ENCODE data around the gene KIAA0513. TPM values are rescaled to one million over a fixed set of nuclear protein-coding genes. Genes with fewer than 3 reads are reported as not detected.

The KIAA0513 gene
- total and polyA plus RNA-seq, 2 experiments from 2014 or later: 12.8 to 24.6 TPM

DNA sequence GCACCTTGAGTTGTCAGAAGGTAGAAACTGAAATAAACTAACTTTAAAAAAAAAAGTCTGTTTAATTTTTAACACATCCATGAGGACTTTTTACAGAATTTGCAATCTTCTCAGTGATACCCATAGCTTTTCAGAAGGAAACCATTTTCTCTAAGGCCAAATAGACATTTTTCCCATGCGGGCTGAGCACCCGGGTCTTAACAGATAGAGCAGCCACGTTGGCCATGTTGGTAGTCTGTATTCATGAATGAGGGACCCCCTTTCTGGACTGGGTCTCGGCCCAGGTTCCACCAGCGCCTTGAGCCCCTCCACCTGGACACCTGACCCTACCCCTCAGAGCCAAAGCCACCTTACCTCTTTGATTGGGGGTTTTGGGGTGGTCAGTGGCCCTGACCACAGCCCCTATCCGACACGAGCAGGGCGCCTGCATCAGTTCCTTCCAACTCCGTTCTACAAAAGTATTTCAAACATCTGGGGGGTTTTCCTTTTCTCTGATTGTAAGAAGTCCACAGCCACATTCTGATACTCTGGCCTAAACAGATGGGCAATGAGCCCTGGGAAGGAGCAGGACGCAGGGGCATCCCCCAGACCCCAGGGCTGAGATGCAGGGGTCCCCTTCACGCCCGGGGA lies 66.7 kb downstream of the KIAA0513 start:
- H3K4me3 ChIP-seq: no peak overlapping the region
- TF ChIP-seq, protein P1, sequence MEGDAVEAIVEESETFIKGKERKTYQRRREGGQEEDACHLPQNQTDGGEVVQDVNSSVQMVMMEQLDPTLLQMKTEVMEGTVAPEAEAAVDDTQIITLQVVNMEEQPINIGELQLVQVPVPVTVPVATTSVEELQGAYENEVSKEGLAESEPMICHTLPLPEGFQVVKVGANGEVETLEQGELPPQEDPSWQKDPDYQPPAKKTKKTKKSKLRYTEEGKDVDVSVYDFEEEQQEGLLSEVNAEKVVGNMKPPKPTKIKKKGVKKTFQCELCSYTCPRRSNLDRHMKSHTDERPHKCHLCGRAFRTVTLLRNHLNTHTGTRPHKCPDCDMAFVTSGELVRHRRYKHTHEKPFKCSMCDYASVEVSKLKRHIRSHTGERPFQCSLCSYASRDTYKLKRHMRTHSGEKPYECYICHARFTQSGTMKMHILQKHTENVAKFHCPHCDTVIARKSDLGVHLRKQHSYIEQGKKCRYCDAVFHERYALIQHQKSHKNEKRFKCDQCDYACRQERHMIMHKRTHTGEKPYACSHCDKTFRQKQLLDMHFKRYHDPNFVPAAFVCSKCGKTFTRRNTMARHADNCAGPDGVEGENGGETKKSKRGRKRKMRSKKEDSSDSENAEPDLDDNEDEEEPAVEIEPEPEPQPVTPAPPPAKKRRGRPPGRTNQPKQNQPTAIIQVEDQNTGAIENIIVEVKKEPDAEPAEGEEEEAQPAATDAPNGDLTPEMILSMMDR (IDR thresholded peaks at IDR 0.05; ENCODE audit: low read depth, low read length): no peak
- no peak overlapping the region for H3K27ac ChIP-seq
- H3K27me3 ChIP-seq: no peaks in the 10 kb centered on the region
- H3K36me3 ChIP-seq: no peaks in the 10 kb centered on the region
- no peak for DNase-seq (ENCODE audit: low read depth in 1 of 2, low spot score in 1 of 2)
- peaks cover 27% of the 10 kb centered on the region for H3K4me1 ChIP-seq (ENCODE audit: low read depth)
- no peaks in the 10 kb centered on the region for H3K9me3 ChIP-seq (ENCODE audit: low read depth)

DNA sequence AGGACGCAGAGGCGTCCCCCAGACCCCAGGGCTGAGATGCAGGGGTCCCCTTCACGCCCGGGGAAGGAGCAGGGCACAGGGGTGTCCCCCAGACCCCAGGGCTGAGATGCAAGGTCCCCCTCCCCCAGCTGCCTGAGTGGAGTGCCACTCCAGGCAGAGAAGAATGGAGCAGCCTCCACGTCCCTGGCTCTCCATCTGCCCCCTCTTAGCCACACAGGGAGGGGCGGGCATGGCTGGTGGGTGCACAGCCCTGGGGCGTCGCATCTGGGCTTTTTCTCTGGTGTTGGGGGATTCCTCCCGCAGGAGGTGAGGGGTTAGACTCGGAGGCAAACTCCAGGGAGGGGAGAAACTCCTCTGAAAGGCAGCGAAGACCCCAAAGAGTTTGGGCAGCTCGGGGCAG lies 67.2 kb downstream of the KIAA0513 start:
- H3K9me3 ChIP-seq (ENCODE audit: low read depth): no peaks in the 10 kb centered on the region
- peaks cover 22% of the 10 kb centered on the region for H3K4me1 ChIP-seq (ENCODE audit: low read depth)
- no peak overlapping the region for H3K27ac ChIP-seq
- H3K27me3 ChIP-seq: no peaks in the 10 kb centered on the region
- no peak overlapping the region for H3K4me3 ChIP-seq
- TF ChIP-seq, protein P1 (IDR thresholded peaks at IDR 0.05; ENCODE audit: low read depth, low read length): no peak
- DNase-seq (ENCODE audit: low read depth in 1 of 2, low spot score in 1 of 2): no peak
- H3K36me3 ChIP-seq: no peaks in the 10 kb centered on the region

DNA sequence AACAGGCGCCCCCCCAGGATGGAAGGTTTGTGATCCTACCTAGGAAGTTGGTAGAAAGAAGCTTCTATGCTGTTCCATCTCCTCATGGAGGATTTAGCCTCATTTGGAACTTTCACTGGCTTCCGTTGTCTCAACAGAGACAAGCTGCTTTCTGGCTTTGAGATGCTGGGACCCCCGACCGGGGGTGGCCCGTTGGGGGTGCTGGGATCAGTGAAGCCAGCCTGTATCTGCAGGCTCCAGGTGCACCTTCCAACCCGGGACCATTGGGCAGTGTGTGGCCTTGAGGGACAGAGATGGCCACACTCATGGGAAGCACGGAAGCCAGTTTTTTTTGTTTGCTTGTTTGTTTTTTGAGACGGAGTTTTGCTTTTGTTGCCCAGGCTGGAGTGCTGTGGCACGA lies 69.3 kb downstream of the KIAA0513 start:
- no peaks in the 10 kb centered on the region for H3K27me3 ChIP-seq
- H3K4me3 ChIP-seq: no peak overlapping the region
- DNase-seq (ENCODE audit: low read depth in 1 of 2, low spot score in 1 of 2): no peak
- TF ChIP-seq, protein P1 (IDR thresholded peaks at IDR 0.05; ENCODE audit: low read depth, low read length): no peak
- no peaks in the 10 kb centered on the region for H3K36me3 ChIP-seq
- no peak overlapping the region for H3K27ac ChIP-seq
- no peaks in the 10 kb centered on the region for H3K9me3 ChIP-seq (ENCODE audit: low read depth)
- peaks cover 3% of the 10 kb centered on the region for H3K4me1 ChIP-seq (ENCODE audit: low read depth)

DNA sequence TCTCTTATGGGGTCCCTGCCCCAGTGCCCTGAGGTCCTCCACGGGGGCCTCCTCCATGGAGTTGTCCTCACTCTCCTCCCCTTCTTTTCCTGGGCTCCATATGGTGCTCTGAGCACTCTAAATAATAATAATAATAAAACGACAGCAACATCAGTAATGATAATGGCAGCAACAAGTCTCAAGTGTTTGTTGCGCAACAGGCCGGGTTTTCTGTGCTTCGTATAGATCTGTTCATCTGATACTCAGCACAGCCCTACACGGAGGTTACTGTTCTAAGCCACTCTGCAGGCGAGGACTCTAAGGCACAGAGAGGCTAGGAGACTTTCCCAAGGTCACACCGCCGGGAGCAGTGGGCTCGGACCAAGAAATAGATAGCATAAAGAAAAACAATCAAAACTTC lies 71.0 kb downstream of the KIAA0513 start:
- DNase-seq (ENCODE audit: low read depth in 1 of 2, low spot score in 1 of 2): no peak
- H3K4me1 ChIP-seq (ENCODE audit: low read depth): no peaks in the 10 kb centered on the region
- H3K27me3 ChIP-seq: no peaks in the 10 kb centered on the region
- TF ChIP-seq, protein P1 (IDR thresholded peaks at IDR 0.05; ENCODE audit: low read depth, low read length): no peak
- H3K36me3 ChIP-seq: no peaks in the 10 kb centered on the region
- H3K4me3 ChIP-seq: no peak overlapping the region
- no peak overlapping the region for H3K27ac ChIP-seq
- H3K9me3 ChIP-seq (ENCODE audit: low read depth): no peaks in the 10 kb centered on the region

DNA sequence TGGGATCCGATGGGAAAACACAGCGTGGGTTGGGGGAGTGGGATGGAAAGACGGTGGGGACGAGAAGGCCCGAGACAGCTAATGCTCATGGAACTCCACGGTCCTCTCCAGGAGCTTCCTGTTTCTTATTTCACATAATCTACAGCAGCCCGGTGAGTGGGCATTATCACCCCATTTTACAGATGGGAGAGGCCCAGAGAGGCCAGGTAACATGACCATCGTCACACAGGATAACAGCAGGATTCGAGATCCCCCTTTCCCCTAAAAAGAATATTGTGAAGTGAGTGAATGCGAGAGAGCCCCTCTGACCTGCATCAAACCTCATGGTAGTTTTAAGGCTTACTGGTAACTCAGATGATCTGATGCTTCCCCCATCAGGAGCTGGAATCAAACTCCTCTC lies 72.7 kb downstream of the KIAA0513 start:
- Histone ChIP-seq H3K4me1 (ENCODE audit: low read depth) (no peaks in the 10 kb centered on the region), H3K4me3 (no peak overlapping the region), H3K9me3 (ENCODE audit: low read depth) (no peaks in the 10 kb centered on the region), H3K36me3 (no peaks in the 10 kb centered on the region), H3K27me3 (no peaks in the 10 kb centered on the region), H3K27ac (no peak overlapping the region)
- DNase-seq (ENCODE audit: low read depth in 1 of 2, low spot score in 1 of 2): no peak
- TF ChIP-seq, protein P1 (IDR thresholded peaks at IDR 0.05; ENCODE audit: low read depth, low read length): no peak

Data from cardiac muscle cell (in vitro differentiated cells and primary cell).